SK-N-SH (cell line): Measurements from ENCODE around the gene CHCHD6. TPM values are rescaled to one million over a fixed set of nuclear protein-coding genes. Genes with fewer than 3 reads are reported as not detected.

Experiments used
- CTCF ChIA-PET: fragments of 300-600, 350-600 bp; formaldehyde crosslinking; extraction: SDS; loops from one replicate; lab custom pipeline; 2021; lab: Yijun Ruan, JAX
- POLR2A ChIA-PET: fragments of 350-600 bp; sonication (Branson Sonifier 250); formaldehyde crosslinking; extraction: SDS; loops from one replicate; lab custom pipeline; 2020; ENCODE audit warnings: antibody characterized with exemption, inconsistent platforms; lab: Yijun Ruan, JAX
- DNase-seq: peaks from one replicate; pipeline ENCODE4 v3.0.0; 2012
- H2AFZ ChIP-seq: fragments of 200-600 bp; sonication (generic); 2 replicates; pipeline ENCODE4 v1.8.1; 2016; ENCODE audit warnings: antibody characterized with exemption, mild to moderate bottlenecking, low read depth
- H3F3A ChIP-seq: fragments of 200-600 bp; sonication (generic); replicated peaks from 2 replicates; pipeline ENCODE3; 2016; ENCODE audit warnings: antibody characterized with exemption, mild to moderate bottlenecking; ENCODE audit not compliant: insufficient read depth
- H3K27ac ChIP-seq, 2 experiments: fragments of 200-500 bp in 1 of 2; fragments of 200-600 bp in 1 of 2; sonication (Bioruptor generic) in 1 of 2; sonication (generic), shearing (Covaris generic) in 1 of 2; 2 replicates each; pipeline versions ENCODE4 v1.5.1 to v1.6.1; 2014 to 2016; ENCODE audit warnings: low read depth in 2 of 2, inconsistent platforms in 1 of 2, low read length in 1 of 2, mild to moderate bottlenecking in 1 of 2, mixed read lengths in 1 of 2
- H3K27me3 ChIP-seq: fragments of 200-600 bp; sonication (generic), shearing (Covaris generic); 2 replicates; pipeline ENCODE4 v1.6.1; 2016; ENCODE audit warnings: mixed run types; ENCODE audit not compliant: insufficient read depth
- H3K36me3 ChIP-seq, 2 experiments: fragments of 200-500 bp in 1 of 2; fragments of 200-600 bp in 1 of 2; sonication (Bioruptor generic) in 1 of 2; sonication (generic) in 1 of 2; replicated peaks in 1 of 2; 2 replicates each; pipeline versions ENCODE3 to v1.5.1; 2014 to 2016; ENCODE audit warnings: low read length in 1 of 2, mild to moderate bottlenecking in 1 of 2; ENCODE audit not compliant: insufficient read depth in 2 of 2, control insufficient read depth in 1 of 2
- H3K4me1 ChIP-seq, 2 experiments: fragments of 200-500 bp in 1 of 2; fragments of 200-600 bp in 1 of 2; sonication (Bioruptor generic) in 1 of 2; sonication (generic), shearing (Covaris generic) in 1 of 2; 2 replicates each; pipeline versions ENCODE4 v1.5.1 to v1.6.1; 2014 to 2016; ENCODE audit warnings: low read depth in 1 of 2, low read length in 1 of 2, mixed run types in 1 of 2; ENCODE audit not compliant: insufficient read depth in 2 of 2, control insufficient read depth in 1 of 2
- H3K4me2 ChIP-seq: fragments of 200-600 bp; sonication (generic), shearing (Covaris generic); 2 replicates; pipeline ENCODE4 v1.6.1; 2017; ENCODE audit warnings: mixed run types
- H3K4me3 ChIP-seq, 2 experiments: fragments of 200-500 bp in 1 of 2; fragments of 200-600 bp in 1 of 2; sonication (Bioruptor generic) in 1 of 2; sonication (generic), shearing (Covaris generic) in 1 of 2; 2 replicates each; pipeline versions ENCODE4 v1.5.1 to v1.8.1; 2014 to 2016; ENCODE audit warnings: low read depth in 2 of 2, inconsistent platforms in 1 of 2, low read length in 1 of 2, mild to moderate bottlenecking in 1 of 2, mixed read lengths in 1 of 2, moderate library complexity in 1 of 2
- H3K79me2 ChIP-seq: fragments of 200-600 bp; sonication (generic); 2 replicates; pipeline ENCODE4 v1.8.1; 2017; ENCODE audit warnings: mild to moderate bottlenecking; ENCODE audit not compliant: insufficient read depth
- H3K9ac ChIP-seq: fragments of 200-600 bp; sonication (generic); 2 replicates; pipeline ENCODE4 v1.6.1; 2017; ENCODE audit warnings: mixed run types
- H3K9me2 ChIP-seq: fragments of 200-600 bp; sonication (generic); 2 replicates; pipeline ENCODE4 v1.6.1; 2017; ENCODE audit warnings: mixed run types
- H3K9me3 ChIP-seq: fragments of 200-600 bp; sonication (generic); 2 replicates; pipeline ENCODE4 v1.6.1; 2017; ENCODE audit warnings: mixed run types, mild to moderate bottlenecking, moderate library complexity
- H4K20me1 ChIP-seq: fragments of 200-600 bp; sonication (generic); 2 replicates; pipeline ENCODE4 v1.6.1; 2017; ENCODE audit warnings: mild to moderate bottlenecking, mixed run types; ENCODE audit not compliant: insufficient read depth
- CHD2 ChIP-seq: fragments of 150-350 bp; IDR thresholded peaks from 2 replicates; pipeline ENCODE4 v1.6.1; 2018; ENCODE audit warnings: low read length; ENCODE audit not compliant: partially characterized antibody
- CTCF ChIP-seq: fragments of 200-600 bp; sonication (generic); IDR thresholded peaks from 2 replicates; pipeline ENCODE4 v1.6.1; 2017; ENCODE audit warnings: antibody characterized with exemption, mild to moderate bottlenecking, moderate library complexity
- ELF1 ChIP-seq: IDR thresholded peaks from 2 replicates; pipeline ENCODE4 v1.4.0; 2012
- EZH2phosphoT487 ChIP-seq: fragments of 200-600 bp; sonication (generic); IDR thresholded peaks from 2 replicates; pipeline ENCODE4 v1.6.1; 2017; ENCODE audit warnings: low read depth, mixed run types, mild to moderate bottlenecking, antibody characterized with exemption, moderate library complexity, borderline replicate concordance
- FOXJ3 ChIP-seq: sonication (generic); formaldehyde crosslinking; IDR thresholded peaks from 2 replicates; pipeline ENCODE4 v1.5.1; 2020; ENCODE audit warnings: mild to moderate bottlenecking, missing genetic modification reagents
- FOXM1 ChIP-seq: IDR thresholded peaks from 2 replicates; pipeline ENCODE4 v1.4.0; 2012; ENCODE audit warnings: low read depth, mild to moderate bottlenecking
- GABPA ChIP-seq: IDR thresholded peaks from 2 replicates; pipeline ENCODE4 v1.4.0; 2012; ENCODE audit warnings: low read depth, mild to moderate bottlenecking
- GATA2 ChIP-seq: sonication (generic); formaldehyde crosslinking; IDR thresholded peaks from 2 replicates; pipeline ENCODE4 v1.5.0; 2020; ENCODE audit warnings: mild to moderate bottlenecking, missing genetic modification reagents
- JUND ChIP-seq: IDR thresholded peaks from 2 replicates; pipeline ENCODE4 v1.4.0; 2012
- MAX ChIP-seq: IDR thresholded peaks from 2 replicates; pipeline ENCODE4 v1.4.0; 2012; ENCODE audit warnings: low read depth
- MEF2A ChIP-seq: IDR thresholded peaks from 2 replicates; pipeline ENCODE4 v1.4.0; 2012; ENCODE audit warnings: low read depth, borderline replicate concordance
- MXI1 ChIP-seq: IDR thresholded peaks from 2 replicates; pipeline ENCODE4 v1.6.1; 2012; ENCODE audit warnings: mild to moderate bottlenecking, low read depth, low read length, improper control_type of control experiment
- NRF1 ChIP-seq: IDR thresholded peaks from 2 replicates; pipeline ENCODE4 v1.6.1; 2012; ENCODE audit warnings: low read depth, mild to moderate bottlenecking, low read length
- PBX3 ChIP-seq: IDR thresholded peaks from 2 replicates; pipeline ENCODE4; 2012
- RAD21 ChIP-seq: IDR thresholded peaks from 2 replicates; pipeline ENCODE4 v1.6.1; 2012; ENCODE audit warnings: mild to moderate bottlenecking, low read length
- RFX5 ChIP-seq: IDR thresholded peaks from 2 replicates; pipeline ENCODE4 v1.6.1; 2012; ENCODE audit warnings: mild to moderate bottlenecking, improper control_type of control experiment, low read length
- RXRA ChIP-seq: IDR thresholded peaks from 2 replicates; pipeline ENCODE4 v1.4.0; 2012; ENCODE audit warnings: low read depth, mild to moderate bottlenecking, borderline replicate concordance
- SMC3 ChIP-seq: IDR thresholded peaks from 2 replicates; pipeline ENCODE4 v1.6.1; 2012; ENCODE audit warnings: low read depth, low read length, improper control_type of control experiment
- TAF1 ChIP-seq: IDR thresholded peaks from 2 replicates; pipeline ENCODE4 v1.6.1; 2012; ENCODE audit warnings: low read depth, mild to moderate bottlenecking, low read length, moderate library complexity, borderline replicate concordance
- TEAD4 ChIP-seq: IDR thresholded peaks from 2 replicates; pipeline ENCODE4 v1.4.0; 2012; ENCODE audit warnings: mild to moderate bottlenecking, borderline replicate concordance; ENCODE audit not compliant: insufficient read depth
- USF1 ChIP-seq: IDR thresholded peaks from 2 replicates; pipeline ENCODE4 v1.4.0; 2012; ENCODE audit warnings: low read depth, borderline replicate concordance
- USF2 ChIP-seq: fragments of 150-350 bp; IDR thresholded peaks from 2 replicates; pipeline ENCODE4 v1.6.1; 2017; ENCODE audit warnings: antibody characterized with exemption, low read length, low read depth, borderline replicate concordance
- whole genome bisulfite sequencing: methylation state at CpG from one replicate; pipeline ENCODE4 v1.1.6; 2017; ENCODE audit warnings: low lambda C conversion rate; 5-methylcytosine and 5-hydroxymethylcytosine counted together
- polyA plus RNA-seq, 3 experiments: library from polyadenylated mRNA; depleted of rRNA; stranded (reverse); fragments of >200 nt; gene quantifications; 2 replicates each; pipeline ENCODE4 v1.2.3, GENCODE V29; 2012

Gene CHCHD6
- polyA plus RNA-seq, 1 of the 3 experiments (the other 2 are of a cell fraction): 42.5 TPM

- WGBS: 79% methylated on average over 9 of the region's 17 CpGs
- H3K36me3 ChIP-seq: peaks cover 0 to 20% of the 10 kb centered on the region in 2 experiments
- peaks cover 65% of the 10 kb centered on the region for H4K20me1 ChIP-seq
- H3K4me1 ChIP-seq: peaks cover 10 to 41% of the 10 kb centered on the region in 2 experiments; a peak in 2 of 4 replicates
- no peak for TF ChIP-seq USF1
- peak; percentile 47 for TF ChIP-seq SMC3
- TF ChIP-seq RAD21: peak; percentile 65
- no peak for TF ChIP-seq GABPA
- H3K27me3 ChIP-seq: no peaks in the 10 kb centered on the region
- no peak overlapping the region for H3K9ac ChIP-seq
- no peaks in the 10 kb centered on the region for H3K9me2 ChIP-seq
- peak overlapping the region; percentile 96 for H3K4me2 ChIP-seq
- H3K27ac ChIP-seq: peak overlapping the region in 1 of 2 experiments; percentile 53; a peak in 2 of 4 replicates
- peak overlapping the region; percentile 84 to 89; a peak in 3 of 4 replicates for H3K4me3 ChIP-seq
- peaks cover 69% of the 10 kb centered on the region for H3K79me2 ChIP-seq
- no peaks in the 10 kb centered on the region for H3K9me3 ChIP-seq
- ChIA-PET POLR2A (interaction anchor here (0.6 kb wide), 1 partner anchor 57 kb away, joined by 3 read pairs; no protein-coding TSS in a partner anchor), CTCF (interaction anchor here (0.6 to 11.4 kb wide), 29 partner anchors 10 to 565 kb away, joined by 3 to 163 read pairs (median 4); no protein-coding TSS in a partner anchor)
- H2AFZ ChIP-seq: no peak overlapping the region
- DNase-seq: peak; percentile 80
- H3F3A ChIP-seq: no peaks in the 10 kb centered on the region
Observed at GRCh38 chr3:126985132-126985985, 281.3 kb downstream of the CHCHD6 start.

GRCh38 chr3:126986001-126986400 lies 282.0 kb downstream of the CHCHD6 start:
- Histone ChIP-seq H3K9ac (no peak overlapping the region), H2AFZ (no peak overlapping the region), H4K20me1 (peaks cover 71% of the 10 kb centered on the region), H3K27ac (peak overlapping the region in 1 of 2 experiments; percentile 53; a peak in 1 of 4 replicates), H3K79me2 (peaks cover 76% of the 10 kb centered on the region), H3K4me1 (peaks cover 10 to 41% of the 10 kb centered on the region in 2 experiments; a peak in 2 of 4 replicates), H3K9me2 (no peaks in the 10 kb centered on the region), H3K27me3 (no peaks in the 10 kb centered on the region), H3K36me3 (peaks cover 0 to 26% of the 10 kb centered on the region in 2 experiments), H3F3A (no peaks in the 10 kb centered on the region), H3K4me2 (peak overlapping the region; percentile 96), H3K4me3 (no peak overlapping the region), H3K9me3 (no peaks in the 10 kb centered on the region)
- 17% methylated on average over 4 of the region's 9 CpGs for WGBS
- peak; percentile 82 for DNase-seq
- ChIA-PET CTCF (interaction anchor here (0.9 to 11.4 kb wide), 21 partner anchors 9 to 561 kb away, joined by 3 to 163 read pairs (median 7); partner anchors contain the start of gene CHST13), POLR2A (interaction anchor here (0.6 kb wide), 1 partner anchor 57 kb away, joined by 3 read pairs; no protein-coding TSS in a partner anchor)
- no peak for TF ChIP-seq MAX
- TF ChIP-seq USF2: no peak
- no peak for TF ChIP-seq RFX5
- TF ChIP-seq MEF2A: no peak
- TF ChIP-seq CHD2: no peak
- peak; percentile 32; the same call in 1 of the 2 replicates for TF ChIP-seq GATA2 (CRISPR knock-in tag)
- no peak for TF ChIP-seq RXRA
- no peak for TF ChIP-seq PBX3
- no peak for TF ChIP-seq JUND
- TF ChIP-seq EZH2phosphoT487: no peak
- TF ChIP-seq NRF1: no peak
- TF ChIP-seq MXI1: peak; percentile 83
- TF ChIP-seq SMC3: no peak
- TF ChIP-seq TAF1: no peak
- TF ChIP-seq CTCF: no peak
- no peak for TF ChIP-seq FOXM1
- no peak for TF ChIP-seq ELF1
- TF ChIP-seq TEAD4: no peak
- peak; percentile 8; the same call in 1 of the 2 replicates for TF ChIP-seq FOXJ3 (CRISPR knock-in tag)
